GM18873 (cell line): ENCODE results near the gene RRAD.
"Not testable (repeated sequence)": the region's sequence is repeated elsewhere in the genome, so short reads cannot be mapped to it uniquely, and the experiment has no call there.

ENCODE experiments used
- ATAC-seq: cut with Tn5 transposase; IDR thresholded peaks from one replicate; pipeline ENCODE4 v1.9.1; 2021; ENCODE audit warnings: mild to moderate bottlenecking, moderate library complexity, moderate number of reproducible peaks; ENCODE audit not compliant: unreplicated experiment, low FRiP score

RRAD gene

GRCh38 chr16:66903544-66904427 is 21.5 kb downstream of the RRAD start:
- ATAC-seq: no peak

- ATAC-seq: no peak
These were observed 22.4 kb downstream of the RRAD start for GRCh38 chr16:66902648-66903543.

GRCh38 chr16:66901626-66902025 is 23.7 kb downstream of the RRAD start:
- no peak for ATAC-seq

- no peak for ATAC-seq
These were observed 24.5 kb downstream of the RRAD start for GRCh38 chr16:66900721-66901441.

GRCh38 chr16:66899945-66900710 is 25.2 kb downstream of the RRAD start:
- no peak for ATAC-seq

- no peak for ATAC-seq
These were observed 25.9 kb downstream of the RRAD start for GRCh38 chr16:66899310-66899944.

GRCh38 chr16:66898933-66899309 is 26.4 kb downstream of the RRAD start:
- no peak for ATAC-seq

- ATAC-seq: no peak
These were observed 27.1 kb downstream of the RRAD start for GRCh38 chr16:66898207-66898606.

GRCh38 chr16:66896682-66897081 is 28.7 kb downstream of the RRAD start:
- ATAC-seq: not testable (repeated sequence)

GRCh38 chr16:66895999-66896398 is 29.3 kb downstream of the RRAD start:
- no peak for ATAC-seq

- no peak for ATAC-seq
These were observed 29.7 kb downstream of the RRAD start for GRCh38 chr16:66895689-66895979.

GRCh38 chr16:66894948-66895688 is 30.2 kb downstream of the RRAD start:
- ATAC-seq: no peak

- ATAC-seq: no peak
These were observed 31.3 kb downstream of the RRAD start for GRCh38 chr16:66894055-66894454.

GRCh38 chr16:66891797-66892196 is 33.5 kb downstream of the RRAD start:
- no peak for ATAC-seq

- ATAC-seq: no peak
These were observed 34.0 kb downstream of the RRAD start for GRCh38 chr16:66891360-66891759.

- ATAC-seq: no peak
These were observed 34.5 kb downstream of the RRAD start for GRCh38 chr16:66890799-66891198.

GRCh38 chr16:66889622-66890021 is 35.7 kb downstream of the RRAD start:
- no peak for ATAC-seq

- ATAC-seq: no peak
These were observed 36.4 kb downstream of the RRAD start for GRCh38 chr16:66888647-66889615.
